ENCODE data around the gene SETBP1.

SETBP1 gene

GRCh38 chr18:44853430-44853829 lies 172.7 kb downstream of the SETBP1 start:
- 83 to 85% methylated on average over 1 of the region's 2 CpGs for WGBS, 2 experiments (ENCODE audit: insufficient coverage in 2 of 2)
- peaks cover 6% of the 10 kb centered on the region for H3K9me3 ChIP-seq (ENCODE audit: control insufficient read depth, low read length)
- peaks cover 3% of the 10 kb centered on the region for H3K36me3 ChIP-seq (ENCODE audit: control insufficient read depth, insufficient read depth, low read length)
- H3K4me1 ChIP-seq (ENCODE audit: control insufficient read depth, insufficient read depth, low read length, poor library complexity, severe bottlenecking): no peaks in the 10 kb centered on the region
- H3K4me3 ChIP-seq (ENCODE audit: extremely low read depth, insufficient read depth, low read length, poor library complexity, severe bottlenecking): no peak overlapping the region
- H3K27ac ChIP-seq (ENCODE audit: low read depth, low read length, severe bottlenecking): no peak overlapping the region

GRCh38 chr18:44855681-44856080 lies 175.0 kb downstream of the SETBP1 start:
- H3K9me3 ChIP-seq (ENCODE audit: control insufficient read depth, low read length): peaks cover 6% of the 10 kb centered on the region
- no peak overlapping the region for H3K27ac ChIP-seq (ENCODE audit: low read depth, low read length, severe bottlenecking)
- no peak overlapping the region for H3K4me3 ChIP-seq (ENCODE audit: extremely low read depth, insufficient read depth, low read length, poor library complexity, severe bottlenecking)
- H3K4me1 ChIP-seq (ENCODE audit: control insufficient read depth, insufficient read depth, low read length, poor library complexity, severe bottlenecking): no peaks in the 10 kb centered on the region
- WGBS, 2 experiments (ENCODE audit: insufficient coverage in 2 of 2): 94 to 99% methylated on average over 6 of the region's 6 CpGs
- peaks cover 3% of the 10 kb centered on the region for H3K36me3 ChIP-seq (ENCODE audit: control insufficient read depth, insufficient read depth, low read length)

- H3K9me3 ChIP-seq (ENCODE audit: control insufficient read depth, low read length): peaks cover 6% of the 10 kb centered on the region
- no CpG with 5 or more reads among the region's 1 CpG for WGBS, 2 experiments (ENCODE audit: insufficient coverage in 2 of 2)
- no peak overlapping the region for H3K4me3 ChIP-seq (ENCODE audit: extremely low read depth, insufficient read depth, low read length, poor library complexity, severe bottlenecking)
- no peak overlapping the region for H3K27ac ChIP-seq (ENCODE audit: low read depth, low read length, severe bottlenecking)
- H3K4me1 ChIP-seq (ENCODE audit: control insufficient read depth, insufficient read depth, low read length, poor library complexity, severe bottlenecking): no peaks in the 10 kb centered on the region
- peaks cover 3% of the 10 kb centered on the region for H3K36me3 ChIP-seq (ENCODE audit: control insufficient read depth, insufficient read depth, low read length)
Measured at GRCh38 chr18:44856157-44856556, 175.5 kb downstream of the SETBP1 start.

GRCh38 chr18:44857081-44857480 lies 176.4 kb downstream of the SETBP1 start:
- Histone ChIP-seq H3K4me1 (ENCODE audit: control insufficient read depth, insufficient read depth, low read length, poor library complexity, severe bottlenecking) (no peaks in the 10 kb centered on the region), H3K36me3 (ENCODE audit: control insufficient read depth, insufficient read depth, low read length) (peaks cover 3% of the 10 kb centered on the region), H3K4me3 (ENCODE audit: extremely low read depth, insufficient read depth, low read length, poor library complexity, severe bottlenecking) (no peak overlapping the region), H3K27ac (ENCODE audit: low read depth, low read length, severe bottlenecking) (no peak overlapping the region), H3K9me3 (ENCODE audit: control insufficient read depth, low read length) (peaks cover 6% of the 10 kb centered on the region)
- 100% methylated on average over 1 of the region's 2 CpGs; no CpG with 5 or more reads in 1 of the 2 experiments for WGBS, 2 experiments (ENCODE audit: insufficient coverage in 2 of 2)

- peaks cover 3% of the 10 kb centered on the region for H3K36me3 ChIP-seq (ENCODE audit: control insufficient read depth, insufficient read depth, low read length)
- no peak overlapping the region for H3K4me3 ChIP-seq (ENCODE audit: extremely low read depth, insufficient read depth, low read length, poor library complexity, severe bottlenecking)
- no peaks in the 10 kb centered on the region for H3K4me1 ChIP-seq (ENCODE audit: control insufficient read depth, insufficient read depth, low read length, poor library complexity, severe bottlenecking)
- no peak overlapping the region for H3K27ac ChIP-seq (ENCODE audit: low read depth, low read length, severe bottlenecking)
- peaks cover 6% of the 10 kb centered on the region for H3K9me3 ChIP-seq (ENCODE audit: control insufficient read depth, low read length)
- WGBS, 2 experiments (ENCODE audit: insufficient coverage in 2 of 2): 91 to 100% methylated on average over 2 to 5 of the region's 5 CpGs
Measured at GRCh38 chr18:44857744-44858491, 177.2 kb downstream of the SETBP1 start.

DNA sequence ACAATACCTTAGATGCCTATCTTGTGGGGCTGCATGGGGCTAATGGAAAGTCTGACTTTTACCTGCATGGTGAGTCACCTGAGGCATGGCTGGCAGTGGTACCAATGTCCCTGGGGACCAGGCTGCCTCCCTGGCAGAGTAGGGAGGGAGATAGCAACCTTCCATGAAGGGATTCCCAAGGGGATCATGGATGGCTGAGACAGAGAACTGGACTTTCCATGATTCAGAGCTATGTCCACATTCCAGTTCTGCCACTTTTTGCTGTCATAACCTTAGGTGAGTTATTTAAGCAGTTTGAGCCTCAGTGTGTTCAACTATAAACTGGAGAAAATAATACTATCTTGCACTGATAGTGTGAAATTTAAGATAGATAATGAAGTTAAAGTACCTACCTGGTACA lies 178.6 kb downstream of the SETBP1 start:
- peaks cover 6% of the 10 kb centered on the region for H3K9me3 ChIP-seq (ENCODE audit: control insufficient read depth, low read length)
- no peaks in the 10 kb centered on the region for H3K4me1 ChIP-seq (ENCODE audit: control insufficient read depth, insufficient read depth, low read length, poor library complexity, severe bottlenecking)
- H3K4me3 ChIP-seq (ENCODE audit: extremely low read depth, insufficient read depth, low read length, poor library complexity, severe bottlenecking): no peak overlapping the region
- H3K36me3 ChIP-seq (ENCODE audit: control insufficient read depth, insufficient read depth, low read length): peaks cover 3% of the 10 kb centered on the region
- no peak overlapping the region for H3K27ac ChIP-seq (ENCODE audit: low read depth, low read length, severe bottlenecking)

- no peaks in the 10 kb centered on the region for H3K4me1 ChIP-seq (ENCODE audit: control insufficient read depth, insufficient read depth, low read length, poor library complexity, severe bottlenecking)
- peaks cover 3% of the 10 kb centered on the region for H3K36me3 ChIP-seq (ENCODE audit: control insufficient read depth, insufficient read depth, low read length)
- no peak overlapping the region for H3K27ac ChIP-seq (ENCODE audit: low read depth, low read length, severe bottlenecking)
- peaks cover 6% of the 10 kb centered on the region for H3K9me3 ChIP-seq (ENCODE audit: control insufficient read depth, low read length)
- no peak overlapping the region for H3K4me3 ChIP-seq (ENCODE audit: extremely low read depth, insufficient read depth, low read length, poor library complexity, severe bottlenecking)
- 84 to 97% methylated on average over 4 to 5 of the region's 6 CpGs for WGBS, 2 experiments (ENCODE audit: insufficient coverage in 2 of 2)
Measured at GRCh38 chr18:44859751-44860439, 179.2 kb downstream of the SETBP1 start.

GRCh38 chr18:44862112-44862511 lies 181.4 kb downstream of the SETBP1 start:
- H3K4me3 ChIP-seq (ENCODE audit: extremely low read depth, insufficient read depth, low read length, poor library complexity, severe bottlenecking): no peak overlapping the region
- 100% methylated on average over 1 of the region's 3 CpGs; no CpG with 5 or more reads in 1 of the 2 experiments for WGBS, 2 experiments (ENCODE audit: insufficient coverage in 2 of 2)
- no peak overlapping the region for H3K27ac ChIP-seq (ENCODE audit: low read depth, low read length, severe bottlenecking)
- H3K9me3 ChIP-seq (ENCODE audit: control insufficient read depth, low read length): no peaks in the 10 kb centered on the region
- no peaks in the 10 kb centered on the region for H3K4me1 ChIP-seq (ENCODE audit: control insufficient read depth, insufficient read depth, low read length, poor library complexity, severe bottlenecking)
- no peaks in the 10 kb centered on the region for H3K36me3 ChIP-seq (ENCODE audit: control insufficient read depth, insufficient read depth, low read length)

DNA sequence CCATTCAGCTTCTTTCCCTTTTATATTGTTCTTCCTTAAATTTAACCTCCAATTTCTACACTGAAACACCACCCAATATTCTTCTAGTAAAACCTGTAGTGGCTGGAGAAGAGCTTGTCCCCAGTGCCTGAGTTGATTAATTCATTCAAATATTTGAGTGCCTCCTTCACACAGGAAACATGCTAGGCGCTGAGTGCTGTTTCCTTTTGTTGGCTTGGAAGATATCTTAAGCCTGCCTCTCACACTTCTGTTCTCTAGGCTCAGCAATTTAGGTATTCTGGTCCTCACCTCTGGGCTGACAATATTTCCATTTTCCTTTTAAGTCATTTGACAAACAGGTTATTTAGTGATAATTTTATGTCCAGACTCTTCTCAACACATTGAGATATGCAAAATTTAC lies 185.4 kb downstream of the SETBP1 start:
- Histone ChIP-seq H3K4me1 (ENCODE audit: control insufficient read depth, insufficient read depth, low read length, poor library complexity, severe bottlenecking) (no peaks in the 10 kb centered on the region), H3K27ac (ENCODE audit: low read depth, low read length, severe bottlenecking) (no peak overlapping the region), H3K4me3 (ENCODE audit: extremely low read depth, insufficient read depth, low read length, poor library complexity, severe bottlenecking) (no peak overlapping the region), H3K36me3 (ENCODE audit: control insufficient read depth, insufficient read depth, low read length) (peaks cover 7% of the 10 kb centered on the region), H3K9me3 (ENCODE audit: control insufficient read depth, low read length) (no peaks in the 10 kb centered on the region)
- WGBS, 2 experiments (ENCODE audit: insufficient coverage in 2 of 2): 60 to 100% methylated on average over 1 of the region's 1 CpG

DNA sequence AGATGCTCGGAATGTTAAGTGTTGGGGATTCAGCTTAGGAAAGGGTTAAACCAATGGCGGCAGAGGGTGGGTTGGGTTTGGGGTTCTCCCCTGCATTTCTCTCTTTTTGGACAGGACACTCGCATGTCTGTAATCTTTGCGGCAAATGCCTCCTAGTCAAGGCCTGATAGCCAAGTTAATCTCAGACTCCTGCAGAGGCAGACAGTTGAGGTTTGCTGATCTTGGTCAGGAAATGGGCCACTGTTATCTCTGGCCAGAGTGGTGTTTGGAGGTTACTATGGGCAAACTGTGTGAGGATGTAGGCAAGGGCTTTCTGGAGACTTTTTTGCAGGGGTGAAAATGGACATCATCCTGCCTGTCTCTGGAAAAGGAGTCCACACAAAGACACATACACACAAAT lies 188.8 kb downstream of the SETBP1 start:
- Histone ChIP-seq H3K9me3 (ENCODE audit: control insufficient read depth, low read length) (no peaks in the 10 kb centered on the region), H3K36me3 (ENCODE audit: control insufficient read depth, insufficient read depth, low read length) (peaks cover 11% of the 10 kb centered on the region), H3K4me1 (ENCODE audit: control insufficient read depth, insufficient read depth, low read length, poor library complexity, severe bottlenecking) (no peaks in the 10 kb centered on the region), H3K4me3 (ENCODE audit: extremely low read depth, insufficient read depth, low read length, poor library complexity, severe bottlenecking) (no peak overlapping the region), H3K27ac (ENCODE audit: low read depth, low read length, severe bottlenecking) (no peak overlapping the region)
- WGBS, 2 experiments (ENCODE audit: insufficient coverage in 2 of 2): 93% methylated on average over 2 of the region's 4 CpGs; no CpG with 5 or more reads in 1 of the 2 experiments

Data from mesodermal cell (in vitro differentiated cells).